Choroid plexus epithelial cell (primary cell): ENCODE results near the gene CSMD2.

Experiments used
- DNase-seq: peaks from one replicate; pipeline ENCODE4 v3.0.0-alpha.2; 2010; ENCODE audit warnings: low read depth
- H3K4me3 ChIP-seq: 2 replicates; pipeline ENCODE4 v1.5.1; 2011; ENCODE audit warnings: low read depth, mild to moderate bottlenecking, control low read depth, low read length, moderate library complexity
- TF ChIP-seq, protein P1 (sequence below): conservative IDR thresholded peaks from 2 replicates; pipeline ENCODE4 v1.5.1; 2011; ENCODE audit warnings: low read depth, mild to moderate bottlenecking, control low read depth, inconsistent platforms, low read length, moderate library complexity

CSMD2 gene

DNA sequence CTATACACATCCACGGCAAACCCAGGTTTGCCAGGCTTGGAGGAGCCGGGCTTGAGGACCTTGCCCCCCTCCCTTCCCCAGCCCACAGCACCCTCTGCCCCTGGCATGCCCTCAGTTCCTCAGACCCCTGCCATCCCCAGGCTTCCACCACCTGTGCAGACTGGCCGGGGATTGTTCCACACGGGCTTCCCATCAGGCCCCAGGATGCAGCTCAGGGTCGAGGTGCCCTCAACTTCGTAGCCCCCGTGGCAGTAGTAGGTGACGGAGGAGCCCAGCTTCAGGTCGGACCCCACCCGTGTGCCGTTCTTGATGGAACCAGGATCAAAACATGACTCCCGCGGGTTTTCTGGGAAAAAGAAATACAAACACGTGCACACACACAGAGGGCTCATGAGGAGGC, 528.8 kb downstream of the CSMD2 start:
- TF ChIP-seq, protein P1, sequence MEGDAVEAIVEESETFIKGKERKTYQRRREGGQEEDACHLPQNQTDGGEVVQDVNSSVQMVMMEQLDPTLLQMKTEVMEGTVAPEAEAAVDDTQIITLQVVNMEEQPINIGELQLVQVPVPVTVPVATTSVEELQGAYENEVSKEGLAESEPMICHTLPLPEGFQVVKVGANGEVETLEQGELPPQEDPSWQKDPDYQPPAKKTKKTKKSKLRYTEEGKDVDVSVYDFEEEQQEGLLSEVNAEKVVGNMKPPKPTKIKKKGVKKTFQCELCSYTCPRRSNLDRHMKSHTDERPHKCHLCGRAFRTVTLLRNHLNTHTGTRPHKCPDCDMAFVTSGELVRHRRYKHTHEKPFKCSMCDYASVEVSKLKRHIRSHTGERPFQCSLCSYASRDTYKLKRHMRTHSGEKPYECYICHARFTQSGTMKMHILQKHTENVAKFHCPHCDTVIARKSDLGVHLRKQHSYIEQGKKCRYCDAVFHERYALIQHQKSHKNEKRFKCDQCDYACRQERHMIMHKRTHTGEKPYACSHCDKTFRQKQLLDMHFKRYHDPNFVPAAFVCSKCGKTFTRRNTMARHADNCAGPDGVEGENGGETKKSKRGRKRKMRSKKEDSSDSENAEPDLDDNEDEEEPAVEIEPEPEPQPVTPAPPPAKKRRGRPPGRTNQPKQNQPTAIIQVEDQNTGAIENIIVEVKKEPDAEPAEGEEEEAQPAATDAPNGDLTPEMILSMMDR, result no peak
- no peak for DNase-seq

DNA sequence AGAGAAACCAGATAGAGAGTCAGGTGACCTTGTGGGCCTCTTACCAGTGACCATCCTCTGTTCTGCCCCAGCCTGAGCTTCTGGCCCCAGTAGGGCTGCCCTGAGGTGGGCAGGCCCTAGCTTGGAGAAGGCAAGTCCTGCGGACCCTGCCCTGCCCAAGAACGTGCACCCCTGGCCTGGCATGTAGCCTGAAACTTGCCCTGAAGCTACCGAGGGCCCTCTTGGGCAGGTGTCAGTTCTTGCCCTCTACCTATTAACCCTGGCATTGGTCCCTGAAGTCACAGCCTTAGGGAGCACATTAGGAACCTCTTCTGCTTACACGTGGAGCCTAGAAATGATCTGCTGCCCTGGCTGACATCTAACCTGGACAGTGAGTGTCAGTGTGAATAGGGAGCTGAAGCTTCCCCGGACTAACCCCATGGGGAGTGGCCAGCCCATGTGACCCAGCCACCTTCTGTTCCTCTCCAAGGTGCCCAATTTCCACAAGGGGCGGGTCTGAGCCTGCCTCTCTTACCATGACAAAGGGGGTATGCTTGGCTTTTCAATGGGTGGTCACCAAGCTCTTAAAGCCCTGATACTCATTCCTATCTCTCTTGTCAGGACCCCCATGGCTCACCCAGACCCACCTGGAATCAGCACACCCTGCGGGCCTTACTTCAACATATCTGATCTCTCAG, 529.6 kb downstream of the CSMD2 start:
- TF ChIP-seq, protein P1, result no peak
- DNase-seq, result no peak
- no peak overlapping the region for H3K4me3 ChIP-seq

More for the DNA sequence above, 528.8 kb downstream of the CSMD2 start:
- no peak overlapping the region for H3K4me3 ChIP-seq

DNA sequence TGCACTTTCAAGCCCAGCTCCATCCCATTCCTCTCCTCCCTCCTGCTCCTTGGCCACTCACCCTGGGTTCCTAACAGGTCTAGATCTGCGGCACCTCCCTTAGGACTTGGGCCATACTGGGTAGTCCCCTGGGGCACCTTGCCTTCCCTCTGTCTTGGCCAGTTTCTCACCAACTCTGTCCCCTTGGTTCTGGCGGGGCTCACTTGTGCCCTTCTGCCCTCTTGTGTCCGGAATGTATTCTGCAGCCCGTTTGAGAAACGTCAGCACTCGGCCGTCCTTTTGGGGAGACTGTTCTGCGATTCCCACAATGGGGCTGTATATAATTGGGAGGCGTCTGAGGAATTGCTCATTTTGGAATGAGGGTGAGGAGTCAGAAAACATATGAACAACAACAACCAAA, 530.2 kb downstream of the CSMD2 start:
- peak; percentile 41 for DNase-seq
- TF ChIP-seq, protein P1, result peak; percentile 74
- no peak overlapping the region for H3K4me3 ChIP-seq

DNA sequence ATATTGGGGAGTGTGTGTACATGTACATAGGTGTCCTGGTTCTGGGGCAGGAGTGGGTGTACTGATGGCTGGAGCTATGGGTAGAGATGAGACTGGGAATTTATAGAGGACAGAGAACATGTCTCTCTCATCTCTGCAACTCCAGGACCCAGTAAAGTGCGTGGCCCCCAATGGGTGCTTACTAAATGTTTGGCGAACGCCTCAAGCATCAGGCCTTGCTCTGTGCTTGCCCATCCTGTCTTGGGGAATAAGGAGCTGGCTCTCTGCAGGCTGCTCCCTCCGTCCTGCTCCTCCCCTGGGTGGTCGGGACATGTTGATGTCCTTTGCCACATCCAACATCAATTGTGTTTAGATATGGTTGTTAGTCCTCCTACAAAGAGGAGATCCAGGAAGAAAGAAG, 530.9 kb downstream of the CSMD2 start:
- no peak overlapping the region for H3K4me3 ChIP-seq
- TF ChIP-seq, protein P1, result no peak
- no peak for DNase-seq

DNA sequence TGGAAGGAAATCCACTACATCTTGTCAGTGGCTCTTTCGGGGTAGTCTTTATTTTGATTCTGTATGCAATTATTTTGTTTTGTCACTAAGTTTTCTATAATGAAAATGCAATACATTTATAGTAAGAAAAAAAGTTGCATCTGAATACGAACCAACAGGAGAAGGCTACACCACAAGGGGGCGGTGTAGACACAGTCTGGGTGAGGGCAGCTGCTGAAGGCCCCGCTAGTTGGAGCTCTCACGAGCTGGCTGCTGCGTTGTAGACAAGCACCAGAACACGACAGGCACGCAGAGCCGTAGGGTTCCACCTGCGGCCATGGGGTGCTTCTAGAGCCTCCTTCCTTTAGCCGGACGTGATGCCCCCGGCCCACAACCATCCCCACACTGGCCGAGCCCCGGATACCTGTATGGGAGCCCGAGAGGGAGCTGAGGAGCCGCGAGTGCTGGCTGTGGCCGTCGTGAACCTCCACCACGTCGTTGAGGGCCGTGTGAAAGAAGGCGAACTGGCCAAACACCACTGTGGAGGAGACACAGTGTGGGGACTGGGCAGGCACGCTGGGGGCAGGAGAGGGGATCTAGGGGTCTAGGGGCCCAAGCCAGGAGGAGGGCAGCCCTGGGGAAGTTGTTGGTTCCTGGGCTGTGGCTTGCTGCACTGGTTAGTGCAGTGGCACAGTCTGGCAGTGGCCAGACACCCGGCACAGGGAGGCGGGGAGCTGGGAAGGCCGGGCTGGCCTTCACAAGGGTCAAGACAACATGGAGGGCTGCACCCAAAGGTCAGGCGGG, 531.8 kb downstream of the CSMD2 start:
- DNase-seq, result peak; percentile 91
- H3K4me3 ChIP-seq, result no peak overlapping the region
- TF ChIP-seq, protein P1, result peak; percentile 99

GRCh38 chr1:33630686-33631085, 534.3 kb downstream of the CSMD2 start:
- TF ChIP-seq, protein P1, result no peak
- no peak overlapping the region for H3K4me3 ChIP-seq
- DNase-seq, result no peak
